ENCODE results near the gene PACRG.

The PACRG gene

DNA sequence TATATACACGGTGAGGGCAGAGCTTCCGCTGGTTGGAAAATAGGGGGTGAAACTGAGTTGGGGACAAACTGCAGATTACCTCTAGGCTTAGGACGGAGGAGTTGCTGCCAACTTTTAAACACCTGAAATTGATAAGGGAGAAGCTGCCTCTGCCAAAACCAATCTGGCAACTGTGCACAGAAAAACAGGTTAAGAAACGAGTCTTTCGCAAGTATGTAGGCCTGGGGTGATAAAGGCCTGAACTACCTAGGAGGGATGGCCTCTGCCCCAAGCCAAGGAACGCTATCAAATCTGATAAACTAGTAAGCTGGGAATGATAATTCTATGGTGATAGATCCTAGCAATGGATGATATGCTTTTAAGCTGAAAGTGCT, 536.9 kb downstream of the PACRG start:
- Histone ChIP-seq H3K4me1 (ENCODE audit: low read depth, poor library complexity, severe bottlenecking) (no peaks in the 10 kb centered on the region), H3K36me3 (ENCODE audit: insufficient read depth) (no peaks in the 10 kb centered on the region), H4K20me1 (ENCODE audit: insufficient read depth) (no peaks in the 10 kb centered on the region), H3K9ac (no peak overlapping the region), H2AFZ (ENCODE audit: low read depth) (no peak overlapping the region), H3K27me3 (ENCODE audit: insufficient read depth, low read depth) (no peaks in the 10 kb centered on the region), H3K79me2 (ENCODE audit: insufficient read depth, low read depth) (no peaks in the 10 kb centered on the region), H3K4me2 (no peak overlapping the region), H3K27ac (no peak overlapping the region), H3K4me3 (IDR thresholded peaks at IDR 0.05; ENCODE audit: insufficient read depth, low read depth, low read length) (no peak overlapping the region)
- TF ChIP-seq, protein P1, sequence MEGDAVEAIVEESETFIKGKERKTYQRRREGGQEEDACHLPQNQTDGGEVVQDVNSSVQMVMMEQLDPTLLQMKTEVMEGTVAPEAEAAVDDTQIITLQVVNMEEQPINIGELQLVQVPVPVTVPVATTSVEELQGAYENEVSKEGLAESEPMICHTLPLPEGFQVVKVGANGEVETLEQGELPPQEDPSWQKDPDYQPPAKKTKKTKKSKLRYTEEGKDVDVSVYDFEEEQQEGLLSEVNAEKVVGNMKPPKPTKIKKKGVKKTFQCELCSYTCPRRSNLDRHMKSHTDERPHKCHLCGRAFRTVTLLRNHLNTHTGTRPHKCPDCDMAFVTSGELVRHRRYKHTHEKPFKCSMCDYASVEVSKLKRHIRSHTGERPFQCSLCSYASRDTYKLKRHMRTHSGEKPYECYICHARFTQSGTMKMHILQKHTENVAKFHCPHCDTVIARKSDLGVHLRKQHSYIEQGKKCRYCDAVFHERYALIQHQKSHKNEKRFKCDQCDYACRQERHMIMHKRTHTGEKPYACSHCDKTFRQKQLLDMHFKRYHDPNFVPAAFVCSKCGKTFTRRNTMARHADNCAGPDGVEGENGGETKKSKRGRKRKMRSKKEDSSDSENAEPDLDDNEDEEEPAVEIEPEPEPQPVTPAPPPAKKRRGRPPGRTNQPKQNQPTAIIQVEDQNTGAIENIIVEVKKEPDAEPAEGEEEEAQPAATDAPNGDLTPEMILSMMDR (conservative IDR thresholded peaks at IDR 0.05; ENCODE audit: low read depth, low read length) = no peak

DNA sequence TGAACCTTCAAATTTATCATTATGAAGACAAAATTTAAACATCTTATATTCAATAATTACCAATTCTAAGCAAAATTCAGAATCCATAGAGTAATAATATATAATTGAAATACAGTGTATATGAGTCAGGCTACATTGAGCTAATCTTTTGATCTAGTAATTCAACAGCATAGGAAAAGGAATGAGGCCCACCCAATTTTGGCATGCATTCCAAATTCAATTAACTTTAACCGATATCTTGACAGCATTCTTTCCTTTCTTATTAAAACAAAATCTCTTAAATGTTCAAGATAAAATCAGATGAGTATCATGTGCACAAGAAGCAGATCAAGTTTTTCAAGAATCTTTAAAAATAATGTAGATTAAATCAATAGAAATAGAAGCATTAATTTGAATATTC, 553.9 kb downstream of the PACRG start:
- Histone ChIP-seq H4K20me1 (ENCODE audit: insufficient read depth) (no peaks in the 10 kb centered on the region), H3K4me2 (no peak overlapping the region), H3K79me2 (ENCODE audit: insufficient read depth, low read depth) (no peaks in the 10 kb centered on the region), H3K4me3 (IDR thresholded peaks at IDR 0.05; ENCODE audit: insufficient read depth, low read depth, low read length) (no peak overlapping the region), H3K27me3 (ENCODE audit: insufficient read depth, low read depth) (no peaks in the 10 kb centered on the region), H3K27ac (no peak overlapping the region), H3K36me3 (ENCODE audit: insufficient read depth) (no peaks in the 10 kb centered on the region), H2AFZ (ENCODE audit: low read depth) (no peak overlapping the region), H3K9ac (no peak overlapping the region), H3K4me1 (ENCODE audit: low read depth, poor library complexity, severe bottlenecking) (no peaks in the 10 kb centered on the region)
- TF ChIP-seq, protein P1 (conservative IDR thresholded peaks at IDR 0.05; ENCODE audit: low read depth, low read length) = no peak

DNA sequence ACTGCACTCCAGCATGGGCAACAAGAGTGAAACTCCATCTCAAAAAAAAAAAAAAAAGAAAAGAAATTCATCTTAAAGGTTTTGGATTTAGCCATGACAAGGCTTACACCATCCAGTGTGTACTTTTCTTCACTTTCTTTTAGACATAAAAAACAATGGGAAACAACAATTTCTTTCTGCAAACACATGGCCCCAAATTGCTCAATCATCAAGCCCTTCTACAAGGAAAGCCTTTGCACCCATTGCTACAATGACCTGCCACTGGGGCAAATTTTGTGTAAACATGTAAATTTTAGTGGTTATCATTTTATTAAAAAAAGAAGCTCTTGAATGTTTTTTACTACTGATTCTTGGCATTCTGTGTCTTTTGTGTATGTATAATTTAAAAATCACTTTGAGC, 554.9 kb downstream of the PACRG start:
- H3K79me2 ChIP-seq (ENCODE audit: insufficient read depth, low read depth) = no peaks in the 10 kb centered on the region
- no peaks in the 10 kb centered on the region for H4K20me1 ChIP-seq (ENCODE audit: insufficient read depth)
- H3K4me3 ChIP-seq (IDR thresholded peaks at IDR 0.05; ENCODE audit: insufficient read depth, low read depth, low read length) = no peak overlapping the region
- no peak overlapping the region for H3K4me2 ChIP-seq
- no peak overlapping the region for H2AFZ ChIP-seq (ENCODE audit: low read depth)
- no peaks in the 10 kb centered on the region for H3K27me3 ChIP-seq (ENCODE audit: insufficient read depth, low read depth)
- H3K9ac ChIP-seq = no peak overlapping the region
- no peaks in the 10 kb centered on the region for H3K4me1 ChIP-seq (ENCODE audit: low read depth, poor library complexity, severe bottlenecking)
- H3K27ac ChIP-seq = no peak overlapping the region
- H3K36me3 ChIP-seq (ENCODE audit: insufficient read depth) = no peaks in the 10 kb centered on the region
- TF ChIP-seq, protein P1 (conservative IDR thresholded peaks at IDR 0.05; ENCODE audit: low read depth, low read length) = no peak

DNA sequence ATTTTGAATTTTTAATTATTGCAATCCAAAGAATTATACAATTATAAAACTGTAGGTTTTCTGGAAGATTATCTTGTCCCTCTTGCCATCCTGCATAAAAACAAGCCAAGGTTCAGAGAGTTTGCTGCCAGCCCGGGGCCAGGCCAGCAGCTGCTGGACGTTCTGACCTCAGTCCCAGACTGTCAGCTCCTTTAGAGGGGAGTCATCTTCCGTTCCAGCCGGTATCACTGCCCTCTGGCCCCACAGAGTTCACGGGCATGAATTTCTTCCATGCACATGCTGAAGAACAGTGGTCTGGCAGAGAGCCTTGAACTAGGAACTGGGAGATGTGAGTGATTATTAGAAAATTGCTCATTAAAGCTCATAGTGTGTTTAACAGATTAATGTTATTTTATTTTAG, 556.4 kb downstream of the PACRG start:
- Histone ChIP-seq H3K27ac (no peak overlapping the region), H3K4me2 (no peak overlapping the region)
- TF ChIP-seq, protein P1 (conservative IDR thresholded peaks at IDR 0.05; ENCODE audit: low read depth, low read length) = no peak

DNA sequence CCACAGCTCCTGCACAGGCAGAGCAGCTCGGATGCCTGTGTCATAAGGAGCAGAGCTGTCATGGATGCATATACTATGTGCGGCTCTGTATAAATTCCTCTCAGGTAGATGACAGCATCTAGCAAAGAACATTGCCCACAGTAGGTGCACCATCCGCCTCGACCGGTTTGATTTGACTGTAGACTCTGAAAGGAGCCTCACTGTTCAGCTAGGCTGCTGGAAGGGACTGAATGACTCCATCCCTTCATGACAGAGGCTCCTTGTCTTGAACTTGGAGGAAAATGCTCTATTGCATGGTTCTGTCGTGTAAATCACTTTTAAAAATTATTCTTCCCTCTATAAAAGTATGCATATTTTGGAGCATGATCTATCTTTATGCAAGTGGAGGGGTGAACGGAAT, 557.9 kb downstream of the PACRG start:
- H3K4me2 ChIP-seq = no peak overlapping the region

More for the DNA sequence above, 556.4 kb downstream of the PACRG start:
- H2AFZ ChIP-seq (ENCODE audit: low read depth) = no peak overlapping the region
- H3K79me2 ChIP-seq (ENCODE audit: insufficient read depth, low read depth) = no peaks in the 10 kb centered on the region
- H3K4me1 ChIP-seq (ENCODE audit: low read depth, poor library complexity, severe bottlenecking) = no peaks in the 10 kb centered on the region
- no peaks in the 10 kb centered on the region for H4K20me1 ChIP-seq (ENCODE audit: insufficient read depth)
- no peaks in the 10 kb centered on the region for H3K36me3 ChIP-seq (ENCODE audit: insufficient read depth)
- H3K27me3 ChIP-seq (ENCODE audit: insufficient read depth, low read depth) = no peaks in the 10 kb centered on the region
- H3K4me3 ChIP-seq (IDR thresholded peaks at IDR 0.05; ENCODE audit: insufficient read depth, low read depth, low read length) = no peak overlapping the region
- no peak overlapping the region for H3K9ac ChIP-seq

More for the DNA sequence above, 557.9 kb downstream of the PACRG start:
- Histone ChIP-seq H3K27ac (no peak overlapping the region), H3K27me3 (ENCODE audit: insufficient read depth, low read depth) (no peaks in the 10 kb centered on the region), H3K4me3 (IDR thresholded peaks at IDR 0.05; ENCODE audit: insufficient read depth, low read depth, low read length) (no peak overlapping the region), H2AFZ (ENCODE audit: low read depth) (no peak overlapping the region), H3K36me3 (ENCODE audit: insufficient read depth) (no peaks in the 10 kb centered on the region), H3K9ac (no peak overlapping the region), H4K20me1 (ENCODE audit: insufficient read depth) (no peaks in the 10 kb centered on the region), H3K79me2 (ENCODE audit: insufficient read depth, low read depth) (no peaks in the 10 kb centered on the region), H3K4me1 (ENCODE audit: low read depth, poor library complexity, severe bottlenecking) (no peaks in the 10 kb centered on the region)
- TF ChIP-seq, protein P1 (conservative IDR thresholded peaks at IDR 0.05; ENCODE audit: low read depth, low read length) = no peak
